ENCODE measurements around the gene TIMM29. TPM values are rescaled to one million over a fixed set of nuclear protein-coding genes. Genes with fewer than 3 reads are reported as not detected.

Gene TIMM29
- total and polyA plus RNA-seq, 9 of the 15 experiments (the other 6 are each of a cell fraction or from before 2014, with no cell fraction given): 2.4 to 29.4 (median 16.3) TPM

- TF ChIP-seq, protein P1, sequence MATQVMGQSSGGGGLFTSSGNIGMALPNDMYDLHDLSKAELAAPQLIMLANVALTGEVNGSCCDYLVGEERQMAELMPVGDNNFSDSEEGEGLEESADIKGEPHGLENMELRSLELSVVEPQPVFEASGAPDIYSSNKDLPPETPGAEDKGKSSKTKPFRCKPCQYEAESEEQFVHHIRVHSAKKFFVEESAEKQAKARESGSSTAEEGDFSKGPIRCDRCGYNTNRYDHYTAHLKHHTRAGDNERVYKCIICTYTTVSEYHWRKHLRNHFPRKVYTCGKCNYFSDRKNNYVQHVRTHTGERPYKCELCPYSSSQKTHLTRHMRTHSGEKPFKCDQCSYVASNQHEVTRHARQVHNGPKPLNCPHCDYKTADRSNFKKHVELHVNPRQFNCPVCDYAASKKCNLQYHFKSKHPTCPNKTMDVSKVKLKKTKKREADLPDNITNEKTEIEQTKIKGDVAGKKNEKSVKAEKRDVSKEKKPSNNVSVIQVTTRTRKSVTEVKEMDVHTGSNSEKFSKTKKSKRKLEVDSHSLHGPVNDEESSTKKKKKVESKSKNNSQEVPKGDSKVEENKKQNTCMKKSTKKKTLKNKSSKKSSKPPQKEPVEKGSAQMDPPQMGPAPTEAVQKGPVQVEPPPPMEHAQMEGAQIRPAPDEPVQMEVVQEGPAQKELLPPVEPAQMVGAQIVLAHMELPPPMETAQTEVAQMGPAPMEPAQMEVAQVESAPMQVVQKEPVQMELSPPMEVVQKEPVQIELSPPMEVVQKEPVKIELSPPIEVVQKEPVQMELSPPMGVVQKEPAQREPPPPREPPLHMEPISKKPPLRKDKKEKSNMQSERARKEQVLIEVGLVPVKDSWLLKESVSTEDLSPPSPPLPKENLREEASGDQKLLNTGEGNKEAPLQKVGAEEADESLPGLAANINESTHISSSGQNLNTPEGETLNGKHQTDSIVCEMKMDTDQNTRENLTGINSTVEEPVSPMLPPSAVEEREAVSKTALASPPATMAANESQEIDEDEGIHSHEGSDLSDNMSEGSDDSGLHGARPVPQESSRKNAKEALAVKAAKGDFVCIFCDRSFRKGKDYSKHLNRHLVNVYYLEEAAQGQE (IDR thresholded peaks at IDR 0.05; ENCODE audit: borderline replicate concordance): peak; percentile 31; the same call in 1 of the 2 replicates
- TF ChIP-seq, protein P1 (CRISPR knock-in tag; IDR thresholded peaks at IDR 0.05; ENCODE audit: low read depth): no peak
- TF ChIP-seq CAMTA2 (CRISPR knock-in tag; conservative IDR thresholded peaks at IDR 0.05) (0 out of 2 replicates have a peak, but pooled peaks have one; percentile 12), HMGN3 (IDR thresholded peaks at IDR 0.05; ENCODE audit: borderline replicate concordance, extremely low read depth, insufficient read length, low read depth, low read length) (peak; percentile 1), NCOR1 (IDR thresholded peaks at IDR 0.05) (no peak), ZFP91 (CRISPR knock-in tag; IDR thresholded peaks at IDR 0.05) (no peak), ZNF76 (CRISPR knock-in tag; IDR thresholded peaks at IDR 0.05; ENCODE audit: borderline replicate concordance) (no peak), RBBP5 (IDR thresholded peaks at IDR 0.05; ENCODE audit: borderline replicate concordance, insufficient read depth, low read length, poor library complexity, severe bottlenecking) (peak; percentile 86), KAT2B (IDR thresholded peaks at IDR 0.05; ENCODE audit: low read depth, low read length) (no peak), CHD2 (IDR thresholded peaks at IDR 0.05; ENCODE audit: low read depth, low read length) (no peak), SIN3B (IDR thresholded peaks at IDR 0.05; ENCODE audit: low read depth) (0 out of 2 replicates have a peak, but pooled peaks have one; percentile 29), ZNF584 (CRISPR knock-in tag; IDR thresholded peaks at IDR 0.05; ENCODE audit: low read depth) (peak; percentile 78), SREBF1 (IDR thresholded peaks at IDR 0.05; ENCODE audit: borderline replicate concordance, low read depth, low read length) (no peak), TARDBP (IDR thresholded peaks at IDR 0.05) (no peak)
- TF ChIP-seq, protein P2, sequence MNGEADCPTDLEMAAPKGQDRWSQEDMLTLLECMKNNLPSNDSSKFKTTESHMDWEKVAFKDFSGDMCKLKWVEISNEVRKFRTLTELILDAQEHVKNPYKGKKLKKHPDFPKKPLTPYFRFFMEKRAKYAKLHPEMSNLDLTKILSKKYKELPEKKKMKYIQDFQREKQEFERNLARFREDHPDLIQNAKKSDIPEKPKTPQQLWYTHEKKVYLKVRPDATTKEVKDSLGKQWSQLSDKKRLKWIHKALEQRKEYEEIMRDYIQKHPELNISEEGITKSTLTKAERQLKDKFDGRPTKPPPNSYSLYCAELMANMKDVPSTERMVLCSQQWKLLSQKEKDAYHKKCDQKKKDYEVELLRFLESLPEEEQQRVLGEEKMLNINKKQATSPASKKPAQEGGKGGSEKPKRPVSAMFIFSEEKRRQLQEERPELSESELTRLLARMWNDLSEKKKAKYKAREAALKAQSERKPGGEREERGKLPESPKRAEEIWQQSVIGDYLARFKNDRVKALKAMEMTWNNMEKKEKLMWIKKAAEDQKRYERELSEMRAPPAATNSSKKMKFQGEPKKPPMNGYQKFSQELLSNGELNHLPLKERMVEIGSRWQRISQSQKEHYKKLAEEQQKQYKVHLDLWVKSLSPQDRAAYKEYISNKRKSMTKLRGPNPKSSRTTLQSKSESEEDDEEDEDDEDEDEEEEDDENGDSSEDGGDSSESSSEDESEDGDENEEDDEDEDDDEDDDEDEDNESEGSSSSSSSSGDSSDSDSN (IDR thresholded peaks at IDR 0.05; ENCODE audit: borderline replicate concordance in 1 of 2, low read depth in 2 of 2, low read length in 2 of 2): peak; percentile 20 to 33; a peak in 1 of 4 replicates
Measured at GRCh38 chr19:10961073-10961860, 32.7 kb downstream of the TIMM29 start (continued).

Data from K562 (cell line).